Midbrain (tissue), 1 donor: ENCODE data around the gene POPDC2.
"Not testable (repeated sequence)": the region's sequence is repeated elsewhere in the genome, so short reads cannot be mapped to it uniquely, and the experiment has no call there.

ENCODE experiments used
- DNase-seq: peaks from one replicate; lab custom pipeline; 2025; lab: John Stamatoyannopoulos, UW

POPDC2 gene

GRCh38 chr3:119660474-119661440 lies at the start of gene POPDC2:
Gene POPDC2, minus strand, starts transcription at chr3:119660589. Its CDS starts 166 bp downstream, at chr3:119660423.
- no peak for DNase-seq

- no peak for DNase-seq
These were observed 43.6 kb upstream of the POPDC2 start for GRCh38 chr3:119703820-119704531.

- DNase-seq, result peak; percentile 93
These were observed 42.4 kb upstream of the POPDC2 start, which contains the start of gene CFAP91 for GRCh38 chr3:119702530-119703527. Gene CFAP91, plus strand, starts transcription at chr3:119703022. Its CDS starts 77 bp downstream, at chr3:119703099.

- no peak for DNase-seq
These were observed 40.7 kb upstream of the POPDC2 start for GRCh38 chr3:119700920-119701734.

- no peak for DNase-seq
These were observed 40.0 kb upstream of the POPDC2 start for GRCh38 chr3:119700269-119700919.

GRCh38 chr3:119697394-119697793 lies 37.0 kb upstream of the POPDC2 start:
- DNase-seq, result no peak

- no peak for DNase-seq
These were observed 35.1 kb upstream of the POPDC2 start for GRCh38 chr3:119695480-119695879.

- DNase-seq, result no peak
These were observed 29.8 kb upstream of the POPDC2 start for GRCh38 chr3:119690043-119690656.

GRCh38 chr3:119683421-119683820 lies 23.0 kb upstream of the POPDC2 start:
- DNase-seq, result no peak

GRCh38 chr3:119681279-119681678 lies 20.9 kb upstream of the POPDC2 start:
- DNase-seq, result no peak

GRCh38 chr3:119679874-119680273 lies 19.5 kb upstream of the POPDC2 start:
- no peak for DNase-seq

- DNase-seq, result not testable (repeated sequence)
These were observed 17.8 kb upstream of the POPDC2 start for GRCh38 chr3:119678209-119678608.

GRCh38 chr3:119677641-119677934 lies 17.2 kb upstream of the POPDC2 start:
- no peak for DNase-seq

GRCh38 chr3:119676771-119677640 lies 16.6 kb upstream of the POPDC2 start, which contains the start of gene COX17:
Gene COX17, minus strand, starts transcription at chr3:119677406. Its CDS starts 96 bp downstream, at chr3:119677310.
- DNase-seq, result peak; percentile 92

GRCh38 chr3:119676020-119676419 lies 15.6 kb upstream of the POPDC2 start:
- no peak for DNase-seq

- no peak for DNase-seq
These were observed 14.9 kb upstream of the POPDC2 start for GRCh38 chr3:119675188-119675874.

- DNase-seq, result no peak
These were observed 13.5 kb upstream of the POPDC2 start for GRCh38 chr3:119673875-119674274.

GRCh38 chr3:119672776-119673175 lies 12.4 kb upstream of the POPDC2 start:
- DNase-seq, result no peak
